K562 (cell line): ENCODE results near the gene ADK. TPM values are rescaled to one million over a fixed set of nuclear protein-coding genes. Genes with fewer than 3 reads are reported as not detected.

Experiments used
- ATAC-seq: fragments of 200-7000 bp; cut with Tn5 transposase; 3 replicates; pipeline ENCODE4 v1.9.1; 2020; ENCODE audit warnings: moderate library complexity
- BruUV-seq: library from RNA; stranded (reverse); fragments of 400-500 nt; replicated peaks from 2 replicates; lab custom pipeline; 2021; lab: Mats Ljungman, UMichigan
- CTCF ChIA-PET: fragments of 300-600 bp; formaldehyde crosslinking; extraction: SDS; loops from one replicate; lab custom pipeline; 2021; ENCODE audit warnings: low intra/inter-chr PET ratio; lab: Yijun Ruan, JAX
- POLR2A ChIA-PET: fragments of 300-600, 350-650 bp; sonication (Branson Sonifier 250); formaldehyde crosslinking; extraction: SDS; loops from one replicate; lab custom pipeline; 2021; ENCODE audit warnings: antibody characterized with exemption, inconsistent platforms; lab: Yijun Ruan, JAX
- DNase-seq, 4 experiments: peaks; one replicate each; pipeline versions ENCODE4 v3.0.0 to v3.0.0-alpha.2; 2011 to 2018; ENCODE audit warnings: low spot score in 3 of 4, mixed read lengths in 3 of 4; ENCODE audit errors: extremely low read depth in 1 of 4
- FAIRE-seq: peaks from 2 replicates; lab custom pipeline; 2011; peaks lifted over from hg19 to GRCh38; lab: Jason Lieb, UNC
- H2AFZ ChIP-seq: 2 replicates; pipeline ENCODE4 v1.6.0; 2011; ENCODE audit warnings: low read depth, low read length, control low read depth, inconsistent platforms
- H3K27ac ChIP-seq: fragments of 200-600 bp; 3 replicates; pipeline ENCODE4 v1.8.0; 2011; ENCODE audit warnings: low read depth, mild to moderate bottlenecking, control low read depth, inconsistent platforms, low read length, moderate library complexity, mixed read lengths; ENCODE audit errors: extremely low read depth
- H3K27me3 ChIP-seq, 2 experiments: fragments of 300-600 bp in 1 of 2; 2 replicates in 1 of 2; 3 replicates in 1 of 2; pipeline versions ENCODE4 v1.6.0 to v1.8.0; 2011; ENCODE audit warnings: inconsistent platforms in 2 of 2, low read length in 2 of 2, mild to moderate bottlenecking in 1 of 2, mixed read lengths in 1 of 2, moderate library complexity in 1 of 2; ENCODE audit not compliant: control insufficient read depth in 2 of 2, insufficient read depth in 2 of 2
- H3K36me3 ChIP-seq: fragments of 300-600 bp; 3 replicates; pipeline ENCODE4 v1.8.0; 2011; ENCODE audit warnings: mild to moderate bottlenecking, low read length, inconsistent platforms; ENCODE audit not compliant: control insufficient read depth, insufficient read depth
- H3K4me1 ChIP-seq, 2 experiments: fragments of 200-600 bp in 1 of 2; replicated peaks in 1 of 2; 2 replicates in 1 of 2; 3 replicates in 1 of 2; pipeline versions ENCODE4 v1.5.1 to v1.8.0; 2011; ENCODE audit warnings: inconsistent platforms in 2 of 2, low read length in 2 of 2, mild to moderate bottlenecking in 1 of 2, mixed read lengths in 1 of 2, moderate library complexity in 1 of 2; ENCODE audit not compliant: control insufficient read depth in 2 of 2, insufficient read depth in 2 of 2
- H3K4me2 ChIP-seq: 2 replicates; pipeline ENCODE4 v1.6.1; 2011; ENCODE audit warnings: low read length, control low read depth, inconsistent platforms, mixed read lengths; ENCODE audit not compliant: insufficient read depth
- H3K4me3 ChIP-seq: fragments of 200-600 bp; sonication (generic), shearing (Covaris generic); 2 replicates; pipeline ENCODE4 v1.5.1; 2016; ENCODE audit warnings: control low read depth, inconsistent platforms
- H3K79me2 ChIP-seq: fragments of 200-600 bp; 3 replicates; pipeline ENCODE4 v1.8.0; 2011; ENCODE audit warnings: low read length, inconsistent platforms; ENCODE audit not compliant: control insufficient read depth, insufficient read depth
- H3K9ac ChIP-seq, 2 experiments: 2 replicates each; pipeline versions ENCODE4 v1.6.0 to v1.6.1; 2011; ENCODE audit warnings: low read depth in 2 of 2, low read length in 2 of 2, control low read depth in 1 of 2, inconsistent platforms in 1 of 2, mild to moderate bottlenecking in 1 of 2, mixed read lengths in 1 of 2; ENCODE audit not compliant: insufficient read depth in 1 of 2
- H3K9me1 ChIP-seq: one replicate; pipeline ENCODE4 v1.6.0; 2011; ENCODE audit warnings: inconsistent platforms, mild to moderate bottlenecking, low read length, moderate library complexity; ENCODE audit not compliant: control insufficient read depth, insufficient read depth
- H3K9me3 ChIP-seq: replicated peaks from 2 replicates; pipeline ENCODE4 v1.5.1; 2011; ENCODE audit warnings: low read depth, low read length, inconsistent platforms; ENCODE audit not compliant: control insufficient read depth, insufficient read depth
- H4K20me1 ChIP-seq: replicated peaks from 2 replicates; pipeline ENCODE4 v1.6.1; 2011; ENCODE audit warnings: low read length, inconsistent platforms, mixed read lengths; ENCODE audit not compliant: control insufficient read depth, insufficient read depth
- BRF1 ChIP-seq: IDR thresholded peaks from 3 replicates; pipeline ENCODE4 v1.6.1; 2011; ENCODE audit warnings: borderline replicate concordance, mild to moderate bottlenecking; ENCODE audit not compliant: insufficient read length; ENCODE audit errors: extremely low read depth
- CCAR2 ChIP-seq: fragments of 200-400 bp; formaldehyde crosslinking; IDR thresholded peaks from 2 replicates; pipeline ENCODE4 v1.6.1; 2017; ENCODE audit warnings: mild to moderate bottlenecking, low read depth, low read length
- GTF2A2 ChIP-seq: IDR thresholded peaks from 2 replicates; pipeline ENCODE4 v1.6.1; 2016; ENCODE audit warnings: mild to moderate bottlenecking, missing genetic modification characterization, missing compliant biosample characterization
- GTF2F1 ChIP-seq: IDR thresholded peaks from 2 replicates; pipeline ENCODE4 v1.6.1; 2011; ENCODE audit warnings: low read depth, low read length, improper control_type of control experiment
- HBP1 ChIP-seq: fragments of 450-650 bp; formaldehyde crosslinking; IDR thresholded peaks from 2 replicates; pipeline ENCODE4 v1.4.0; 2022; ENCODE audit warnings: missing genetic modification characterization
- SMAD2 ChIP-seq: fragments of 150-350 bp; IDR thresholded peaks from 2 replicates; pipeline ENCODE4 v1.6.1; 2014; ENCODE audit warnings: low read depth, mild to moderate bottlenecking, low read length
- TRIM25 ChIP-seq: fragments of 450-650 bp; IDR thresholded peaks from 2 replicates; pipeline ENCODE4 v1.7.0; 2016; ENCODE audit warnings: borderline replicate concordance
- ZNF174 ChIP-seq: fragments of 250-450 bp; sonication (Bioruptor Pico); IDR thresholded peaks from 2 replicates; pipeline ENCODE4 v1.4.0; 2020; ENCODE audit warnings: mild to moderate bottlenecking
- WGBS: fragments of 100-300 bp; shearing (Covaris generic); methylation state at CpG from one replicate; pipeline ENCODE4 v1.1.6; 2016; ENCODE audit warnings: low coverage, mixed read lengths; ENCODE audit not compliant: insufficient coverage; ENCODE audit errors: missing lambda C conversion rate; 5-methylcytosine and 5-hydroxymethylcytosine counted together
- in situ Hi-C: fragments of 300-500 bp; cut with MboI; formaldehyde crosslinking; loops from 4 replicates; pipeline ENCODE4 v1.15.0; 2018; ENCODE audit warnings: inconsistent platforms, mixed read lengths
- intact Hi-C: fragments of 100-400 bp; cut with micrococcal nuclease; formaldehyde crosslinking; loops from 2 replicates; pipeline ENCODE4 v1.14.2; 2022
- polyA plus RNA-seq, 8 experiments: library from polyadenylated mRNA; depleted of rRNA in 4 of 8; stranded (reverse) in 5 of 8; unstranded in 3 of 8; fragments of >200 nt; fragmentation: Nextera tagmentation in 2 of 8; fragmentation: Illumina TruSeq in 1 of 8; extraction: Ambion mirVana in 2 of 8; extraction: Trizol in 1 of 8; gene quantifications; 2 replicates each; pipeline versions ENCODE4 v1.2.1 to v1.2.3, GENCODE V29; 2011 to 2014; ENCODE audit warnings: inconsistent platforms in 1 of 8, missing spikeins in 1 of 8
- total RNA-seq, 7 experiments: library from RNA; depleted of rRNA in 6 of 7; stranded (reverse); fragments of >200 nt in 6 of 7; fragmentation: Illumina TruSeq in 2 of 7; extraction: Trizol in 2 of 7; gene quantifications; 2 replicates each; pipeline versions ENCODE4 v1.2.1 to v1.2.3, GENCODE V29; 2011 to 2021; ENCODE audit warnings: low replicate concordance in 1 of 7
- TF ChIP-seq, protein P1 (sequence below): IDR thresholded peaks from 2 replicates; pipeline ENCODE4 v1.6.1; 2016; ENCODE audit warnings: missing genetic modification characterization, missing compliant biosample characterization
- TF ChIP-seq, protein P2 (sequence below), 2 experiments: fragments of 450-650 bp in 1 of 2; IDR thresholded peaks; 2 replicates each; pipeline ENCODE4 v1.6.1; 2011 to 2017; ENCODE audit warnings: low read depth in 2 of 2, antibody characterized with exemption in 1 of 2, borderline replicate concordance in 1 of 2, low read length in 1 of 2, mild to moderate bottlenecking in 1 of 2, mixed read lengths in 1 of 2; ENCODE audit not compliant: control insufficient read depth in 1 of 2
- TF ChIP-seq, protein P3 (sequence below): fragments of 250-450 bp; sonication (Bioruptor Pico); IDR thresholded peaks from 2 replicates; pipeline ENCODE4 v1.8.0; 2022; ENCODE audit warnings: moderate library complexity, mild to moderate bottlenecking, inconsistent platforms

The ADK gene
- total and polyA plus RNA-seq, 9 of the 15 experiments (the other 6 are each of a cell fraction or from before 2014, with no cell fraction given): 54.2 to 97.8 (median 73.6) TPM

GRCh38 chr10:74575191-74575720 is 424.2 kb downstream of the ADK start:
- no peak overlapping the region for H3K27ac ChIP-seq
- no TSS peak for BruUV-seq
- no peak for ATAC-seq
- H3K9me1 ChIP-seq: no peaks in the 10 kb centered on the region
- H3K9ac ChIP-seq: no peak overlapping the region
- H3K27me3 ChIP-seq: no peaks in the 10 kb centered on the region
- no peak for DNase-seq
- ChIA-PET POLR2A (no interaction called here), CTCF (no interaction called here)
- 88% methylated on average over 3 of the region's 3 CpGs for WGBS
- in situ Hi-C loops: no loop called here
- no peaks in the 10 kb centered on the region for H4K20me1 ChIP-seq
- H2AFZ ChIP-seq: no peak overlapping the region
- intact Hi-C loops: no loop called here
- TF ChIP-seq GTF2A2 (tag) (no peak), CCAR2 (no peak), GTF2F1 (no peak), HBP1 (CRISPR knock-in tag) (no peak), BRF1 (no peak), ZNF174 (CRISPR knock-in tag) (no peak), TRIM25 (no peak), SMAD2 (no peak)
- TF ChIP-seq, protein P1, sequence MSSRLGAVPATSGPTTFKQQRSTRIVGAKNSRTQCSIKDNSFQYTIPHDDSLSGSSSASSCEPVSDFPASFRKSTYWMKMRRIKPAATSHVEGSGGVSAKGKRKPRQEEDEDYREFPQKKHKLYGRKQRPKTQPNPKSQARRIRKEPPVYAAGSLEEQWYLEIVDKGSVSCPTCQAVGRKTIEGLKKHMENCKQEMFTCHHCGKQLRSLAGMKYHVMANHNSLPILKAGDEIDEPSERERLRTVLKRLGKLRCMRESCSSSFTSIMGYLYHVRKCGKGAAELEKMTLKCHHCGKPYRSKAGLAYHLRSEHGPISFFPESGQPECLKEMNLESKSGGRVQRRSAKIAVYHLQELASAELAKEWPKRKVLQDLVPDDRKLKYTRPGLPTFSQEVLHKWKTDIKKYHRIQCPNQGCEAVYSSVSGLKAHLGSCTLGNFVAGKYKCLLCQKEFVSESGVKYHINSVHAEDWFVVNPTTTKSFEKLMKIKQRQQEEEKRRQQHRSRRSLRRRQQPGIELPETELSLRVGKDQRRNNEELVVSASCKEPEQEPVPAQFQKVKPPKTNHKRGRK (tag): no peak
- TF ChIP-seq, protein P2, sequence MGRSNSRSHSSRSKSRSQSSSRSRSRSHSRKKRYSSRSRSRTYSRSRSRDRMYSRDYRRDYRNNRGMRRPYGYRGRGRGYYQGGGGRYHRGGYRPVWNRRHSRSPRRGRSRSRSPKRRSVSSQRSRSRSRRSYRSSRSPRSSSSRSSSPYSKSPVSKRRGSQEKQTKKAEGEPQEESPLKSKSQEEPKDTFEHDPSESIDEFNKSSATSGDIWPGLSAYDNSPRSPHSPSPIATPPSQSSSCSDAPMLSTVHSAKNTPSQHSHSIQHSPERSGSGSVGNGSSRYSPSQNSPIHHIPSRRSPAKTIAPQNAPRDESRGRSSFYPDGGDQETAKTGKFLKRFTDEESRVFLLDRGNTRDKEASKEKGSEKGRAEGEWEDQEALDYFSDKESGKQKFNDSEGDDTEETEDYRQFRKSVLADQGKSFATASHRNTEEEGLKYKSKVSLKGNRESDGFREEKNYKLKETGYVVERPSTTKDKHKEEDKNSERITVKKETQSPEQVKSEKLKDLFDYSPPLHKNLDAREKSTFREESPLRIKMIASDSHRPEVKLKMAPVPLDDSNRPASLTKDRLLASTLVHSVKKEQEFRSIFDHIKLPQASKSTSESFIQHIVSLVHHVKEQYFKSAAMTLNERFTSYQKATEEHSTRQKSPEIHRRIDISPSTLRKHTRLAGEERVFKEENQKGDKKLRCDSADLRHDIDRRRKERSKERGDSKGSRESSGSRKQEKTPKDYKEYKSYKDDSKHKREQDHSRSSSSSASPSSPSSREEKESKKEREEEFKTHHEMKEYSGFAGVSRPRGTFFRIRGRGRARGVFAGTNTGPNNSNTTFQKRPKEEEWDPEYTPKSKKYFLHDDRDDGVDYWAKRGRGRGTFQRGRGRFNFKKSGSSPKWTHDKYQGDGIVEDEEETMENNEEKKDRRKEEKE (IDR thresholded peaks at IDR 0.05; ENCODE audit: borderline replicate concordance in 1 of 2, control insufficient read depth in 1 of 2, low read depth in 2 of 2, low read length in 1 of 2): no peak
- TF ChIP-seq, protein P3, sequence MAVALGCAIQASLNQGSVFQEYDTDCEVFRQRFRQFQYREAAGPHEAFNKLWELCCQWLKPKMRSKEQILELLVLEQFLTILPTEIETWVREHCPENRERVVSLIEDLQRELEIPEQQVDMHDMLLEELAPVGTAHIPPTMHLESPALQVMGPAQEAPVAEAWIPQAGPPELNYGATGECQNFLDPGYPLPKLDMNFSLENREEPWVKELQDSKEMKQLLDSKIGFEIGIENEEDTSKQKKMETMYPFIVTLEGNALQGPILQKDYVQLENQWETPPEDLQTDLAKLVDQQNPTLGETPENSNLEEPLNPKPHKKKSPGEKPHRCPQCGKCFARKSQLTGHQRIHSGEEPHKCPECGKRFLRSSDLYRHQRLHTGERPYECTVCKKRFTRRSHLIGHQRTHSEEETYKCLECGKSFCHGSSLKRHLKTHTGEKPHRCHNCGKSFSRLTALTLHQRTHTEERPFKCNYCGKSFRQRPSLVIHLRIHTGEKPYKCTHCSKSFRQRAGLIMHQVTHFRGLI (CRISPR knock-in tag): no peak
- no peak overlapping the region for H3K4me3 ChIP-seq
- no peaks in the 10 kb centered on the region for H3K36me3 ChIP-seq
- no peaks in the 10 kb centered on the region for H3K4me1 ChIP-seq
- H3K79me2 ChIP-seq: no peaks in the 10 kb centered on the region
- H3K4me2 ChIP-seq: no peak overlapping the region
- FAIRE-seq: no peak
- H3K9me3 ChIP-seq: no peaks in the 10 kb centered on the region
